SHP77 treated with DMSO at 0.1 percent for 48 hours (cell line): ENCODE measurements around the gene LARP4B.

Experiments
- DNase-seq: peaks from one replicate; lab custom pipeline; 2025; lab: John Stamatoyannopoulos, UW

The LARP4B gene

DNA sequence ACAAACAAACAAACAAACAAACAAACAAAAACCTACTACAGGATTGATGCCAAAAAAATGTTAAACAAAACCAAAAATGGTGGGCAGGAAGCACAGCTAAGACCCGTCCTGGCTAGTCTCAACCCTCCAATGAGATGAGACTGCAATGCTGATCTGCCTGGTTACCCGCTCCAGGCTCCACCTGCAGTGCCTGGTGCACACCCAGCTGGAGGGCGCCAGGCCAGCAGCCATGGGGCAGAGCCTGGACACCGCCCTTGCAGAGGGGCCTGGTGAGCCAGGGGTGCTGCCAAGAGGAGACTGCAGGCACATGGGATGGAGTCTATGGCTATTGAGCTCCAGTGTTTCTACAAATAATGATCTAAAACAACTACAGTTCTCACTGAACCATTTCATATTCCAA, 107.0 kb downstream of the LARP4B start:
- no peak for DNase-seq

DNA sequence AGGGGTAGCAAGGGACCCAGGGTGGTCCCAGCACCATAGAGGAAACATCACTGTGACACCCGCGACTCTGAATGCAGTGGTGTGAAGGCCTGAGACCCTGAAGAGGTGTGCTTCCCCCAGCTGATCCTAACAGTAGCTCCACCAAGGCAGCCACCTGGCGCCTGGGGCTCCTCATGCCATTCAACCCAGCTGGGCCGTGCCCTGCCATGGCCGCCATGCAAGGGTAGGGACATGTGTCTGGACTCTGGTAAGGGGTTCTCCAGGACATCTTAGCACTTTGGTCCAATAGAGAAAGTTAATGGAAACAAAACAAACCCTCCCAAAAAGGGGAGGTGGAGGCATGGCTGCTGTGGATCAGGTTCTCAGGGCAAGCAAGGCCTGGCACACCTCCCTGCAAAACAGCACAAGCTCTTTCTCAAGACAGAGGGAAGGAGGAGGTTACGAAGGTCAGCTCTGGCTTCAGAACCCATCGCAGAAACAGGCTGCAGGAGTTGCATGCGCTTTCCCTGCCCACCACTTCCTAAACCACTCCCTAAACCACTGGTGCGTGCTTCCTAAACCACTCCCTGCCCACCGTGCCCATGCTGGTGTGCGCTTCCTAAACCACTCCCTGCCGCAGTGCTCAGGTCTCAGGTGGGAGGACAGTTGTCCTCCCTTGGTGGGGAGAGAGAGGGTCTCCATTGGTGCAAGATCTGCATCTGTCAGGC, 108.7 kb downstream of the LARP4B start:
- no peak for DNase-seq

DNA sequence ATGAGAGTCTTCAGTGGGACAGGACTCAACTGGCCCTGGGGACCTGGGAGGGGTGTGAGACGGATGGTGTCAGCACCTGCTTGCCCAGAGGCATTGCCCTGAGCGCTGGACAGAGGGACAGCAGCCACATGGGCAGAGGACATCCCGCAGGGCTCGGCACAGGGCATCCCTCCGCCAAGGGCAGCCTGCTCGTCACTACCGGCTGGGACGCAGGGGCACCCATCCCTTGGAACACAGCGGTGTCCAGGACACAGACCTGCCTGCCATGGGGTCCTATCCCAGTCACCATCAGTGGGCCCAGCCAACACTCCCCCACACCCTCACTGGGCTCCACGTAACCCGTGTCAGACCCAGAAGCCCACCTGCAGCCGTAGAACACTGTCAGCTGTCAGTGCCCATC, 109.3 kb downstream of the LARP4B start:
- no peak for DNase-seq

DNA sequence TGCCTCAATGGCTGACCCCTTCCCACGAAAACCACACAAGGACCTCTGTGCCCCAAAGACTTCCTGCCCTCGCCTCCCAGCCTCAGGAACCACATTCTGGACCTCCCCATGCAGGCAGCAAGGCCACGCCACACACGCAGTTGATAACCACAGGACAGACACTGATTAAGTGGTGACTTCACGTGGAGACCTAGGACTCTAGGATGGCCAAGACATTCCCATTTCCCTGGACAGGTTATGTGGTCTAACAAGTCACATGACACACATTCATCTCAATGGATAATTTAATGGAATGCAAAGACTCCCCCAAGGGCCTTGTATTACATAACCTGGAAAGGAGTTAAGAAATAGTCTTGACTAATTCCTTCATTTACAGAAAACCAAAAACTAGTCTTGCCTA, 110.2 kb downstream of the LARP4B start:
- no peak for DNase-seq

DNA sequence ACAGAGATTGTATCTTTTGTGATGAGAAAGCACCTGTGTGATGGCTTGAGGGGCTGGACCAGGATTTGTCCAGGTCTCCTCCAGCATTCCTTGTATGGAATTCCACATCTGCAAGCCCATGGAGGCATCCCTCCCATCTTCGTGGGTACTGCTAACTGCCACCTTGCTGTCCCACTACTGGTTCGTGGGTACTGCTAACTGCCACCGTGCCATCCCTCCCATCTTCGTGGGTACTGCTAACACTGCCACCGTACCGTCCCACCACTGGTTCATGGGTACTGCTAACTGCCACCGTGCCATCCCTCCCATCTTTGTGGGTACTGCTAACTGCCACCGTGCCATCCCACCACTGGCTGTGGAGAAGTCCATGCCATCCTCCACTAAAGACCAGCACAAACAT, 111.7 kb downstream of the LARP4B start:
- DNase-seq: no peak

DNA sequence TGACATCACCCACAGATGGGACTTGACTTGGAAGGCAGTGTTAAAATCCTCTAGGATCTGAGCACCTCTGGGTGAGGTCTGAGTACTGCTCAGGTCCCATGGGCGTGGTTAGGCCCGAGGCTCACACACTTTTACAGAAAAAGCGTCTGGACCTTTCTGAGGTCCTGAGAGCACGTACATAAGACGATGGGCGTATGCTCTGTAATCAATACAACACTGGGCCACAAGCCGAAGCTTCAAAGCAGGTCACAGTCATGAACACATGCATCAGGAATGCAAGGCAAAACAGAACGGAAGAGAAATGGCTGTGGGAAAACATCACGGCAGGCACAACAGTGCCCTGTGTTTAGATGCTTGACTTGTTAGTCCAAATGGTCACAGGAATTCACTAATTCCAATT, 112.2 kb downstream of the LARP4B start:
- no peak for DNase-seq

DNA sequence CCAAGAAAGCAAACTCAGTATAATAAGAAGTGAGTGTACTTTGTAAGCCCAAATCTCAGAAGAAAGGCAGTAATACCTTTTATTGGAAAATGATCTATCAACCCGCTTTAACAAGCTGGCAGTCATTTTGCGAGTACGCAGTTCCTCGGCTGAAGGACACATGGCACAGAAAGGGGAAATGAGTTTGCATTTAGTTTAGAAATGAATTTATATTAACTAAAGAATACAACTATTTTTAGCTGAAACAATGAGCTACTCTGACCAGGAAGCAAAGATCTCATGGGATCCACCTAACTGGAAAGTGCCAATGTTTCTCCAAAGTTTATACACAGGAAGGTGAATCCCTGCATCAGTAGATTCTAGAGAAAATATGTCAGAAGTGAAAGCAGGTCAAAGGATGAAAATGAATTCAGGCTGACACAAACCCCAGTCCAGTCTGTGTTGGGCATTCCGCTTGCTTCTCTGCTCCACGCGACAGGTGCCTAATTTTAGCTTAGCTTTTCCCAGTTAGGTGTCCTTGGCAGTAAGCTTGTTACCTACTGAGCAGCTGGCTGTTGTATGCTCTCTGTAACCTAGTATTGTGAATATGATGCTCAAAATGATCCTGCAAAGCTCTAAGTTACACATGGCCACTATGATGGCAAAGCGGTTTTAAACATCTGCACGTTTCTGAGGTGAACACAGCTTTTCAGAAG, 112.8 kb downstream of the LARP4B start:
- no peak for DNase-seq

DNA sequence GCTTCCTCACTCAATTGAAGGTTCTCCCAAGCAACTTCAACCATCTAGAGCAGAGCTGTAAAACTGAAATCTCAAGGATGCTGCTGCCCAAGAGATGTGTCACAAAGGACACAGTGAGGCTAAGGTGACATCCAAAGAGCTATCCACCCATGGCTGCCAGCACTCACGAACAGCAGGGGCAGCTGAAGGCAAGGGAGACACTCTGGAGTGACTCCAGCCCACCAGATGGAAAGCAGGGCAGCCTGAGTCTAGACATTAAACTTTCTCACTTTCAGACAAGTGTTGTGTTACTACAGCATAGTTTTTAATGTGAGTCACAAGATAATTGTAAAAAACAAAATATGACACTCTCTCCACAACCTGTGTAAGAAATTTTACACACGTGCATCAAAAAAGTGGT, 113.5 kb downstream of the LARP4B start:
- no peak for DNase-seq

DNA sequence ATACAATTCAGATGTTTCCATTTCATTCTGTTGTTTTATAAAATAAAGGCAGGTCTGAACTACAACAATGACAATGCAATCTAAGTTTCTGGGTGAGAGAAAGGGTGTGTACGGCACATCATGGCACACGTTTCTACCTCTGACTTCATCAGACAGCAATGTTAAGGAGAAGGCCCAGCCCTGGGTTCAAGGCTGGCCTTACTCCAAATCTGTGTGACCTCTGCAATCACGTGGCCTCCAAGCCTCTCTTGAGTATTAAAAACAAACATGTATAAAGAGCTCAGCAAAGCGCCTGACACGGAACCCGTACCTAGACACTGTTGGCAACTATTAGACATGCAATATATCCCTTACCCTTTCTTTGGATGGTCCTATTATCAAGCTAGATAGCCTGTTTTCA, 114.1 kb downstream of the LARP4B start:
- DNase-seq: no peak

DNA sequence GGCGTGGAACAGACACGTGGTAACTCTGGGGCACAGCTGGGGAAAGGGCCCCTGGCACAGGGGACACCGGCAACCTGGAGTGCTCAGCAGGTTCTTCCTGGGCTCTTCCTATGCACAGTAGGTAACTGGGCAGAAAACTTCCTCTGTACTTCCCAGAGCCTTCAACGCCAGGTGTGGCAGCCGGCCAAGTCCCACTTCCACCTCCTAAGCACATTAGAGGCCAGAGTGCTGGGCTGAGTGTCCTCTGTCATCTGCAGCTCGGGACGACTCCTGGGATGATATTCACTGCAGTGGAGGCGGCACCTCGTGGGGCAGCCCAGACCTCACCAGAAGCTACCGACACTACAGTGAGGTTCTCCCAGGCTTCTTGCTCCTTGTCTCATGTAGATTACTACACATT, 114.5 kb downstream of the LARP4B start:
- DNase-seq: no peak

DNA sequence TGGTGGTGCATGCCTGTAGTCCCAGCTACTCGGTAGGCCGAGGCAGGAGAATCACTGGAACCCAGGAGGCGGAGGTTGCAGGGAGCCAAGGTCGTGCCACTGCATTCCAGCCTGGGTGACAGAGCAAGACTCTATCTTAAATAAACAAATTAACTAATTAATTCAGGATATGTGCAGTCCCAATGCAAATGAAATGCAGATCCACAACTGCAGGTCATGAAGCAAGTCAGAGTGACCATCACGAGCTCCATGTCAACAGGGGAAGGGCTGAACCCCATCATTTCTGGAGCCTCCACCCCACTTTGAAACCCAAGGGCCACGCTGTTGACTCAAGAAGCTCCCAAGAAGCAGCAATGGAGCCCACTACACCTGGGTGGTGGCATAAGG, 115.4 kb downstream of the LARP4B start:
- DNase-seq: no peak

DNA sequence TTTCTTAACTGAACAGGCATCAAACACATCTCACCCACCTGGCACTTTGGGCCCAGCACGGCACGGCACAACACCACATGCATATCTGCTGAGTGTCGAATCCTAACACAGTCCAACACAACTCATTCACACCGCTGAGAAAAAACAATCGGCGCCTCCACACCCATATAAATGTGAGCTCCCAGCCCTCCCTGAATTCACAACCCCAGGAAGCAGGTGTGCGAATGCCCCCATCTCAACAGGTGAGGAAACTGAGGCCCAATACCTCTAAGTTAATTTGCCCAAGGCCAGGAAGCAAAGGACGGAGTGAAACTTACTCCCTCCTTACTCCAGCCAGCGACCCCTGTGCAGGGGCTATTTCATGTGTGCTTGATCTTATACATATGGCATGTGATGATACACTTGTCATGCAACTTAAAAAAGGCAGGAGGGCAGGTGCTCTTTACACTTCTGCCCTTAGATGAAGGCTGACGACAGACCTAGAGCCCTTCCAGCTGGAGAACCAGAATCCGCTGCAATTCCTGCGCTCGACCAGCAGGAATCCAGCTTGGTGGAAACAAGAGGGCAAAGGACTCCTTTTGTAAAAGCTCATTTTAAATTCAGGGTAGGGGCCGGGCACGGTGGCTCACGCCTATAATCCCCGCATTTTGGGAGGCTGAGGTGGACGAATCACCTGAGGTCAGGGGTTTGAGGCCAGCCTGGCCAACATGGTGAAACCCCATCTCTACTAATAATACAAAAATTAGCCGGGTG, 116.0 kb downstream of the LARP4B start:
- no peak for DNase-seq

DNA sequence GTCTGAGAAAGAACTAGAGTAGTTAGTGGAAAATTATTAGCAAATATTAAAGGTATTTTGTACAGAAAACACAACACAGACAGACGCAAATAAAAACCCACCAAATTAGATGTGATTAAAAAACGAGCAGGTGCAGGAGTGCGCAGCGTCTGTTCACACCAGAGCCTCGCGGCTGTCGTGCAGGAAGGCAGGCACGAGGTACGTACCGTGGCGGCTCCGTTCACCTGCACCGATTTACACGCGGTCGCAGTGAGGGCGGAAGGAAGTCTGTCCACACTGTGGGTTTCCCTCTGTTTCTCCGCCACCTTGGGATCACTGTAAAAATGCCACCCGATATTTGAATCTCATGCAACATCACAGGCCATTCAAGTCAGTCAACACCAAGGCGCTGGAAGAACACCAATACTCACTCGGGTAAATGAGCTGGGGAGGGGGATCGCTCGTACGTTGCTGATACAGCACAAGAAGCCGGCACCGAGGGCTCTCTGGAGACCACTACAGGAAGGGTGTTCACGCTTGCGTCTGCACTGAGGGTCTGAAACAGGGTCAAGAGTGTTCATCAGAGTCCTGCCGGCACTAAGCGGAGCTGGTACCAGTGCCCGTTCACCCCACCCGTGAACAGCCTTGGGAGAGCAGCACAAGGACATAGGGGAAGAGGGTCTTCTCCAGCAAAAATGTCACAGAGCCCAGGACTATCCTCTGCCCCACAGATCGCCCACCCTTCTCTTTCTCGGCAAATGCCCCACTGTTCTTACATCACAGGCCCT, 116.8 kb downstream of the LARP4B start:
- DNase-seq: no peak

DNA sequence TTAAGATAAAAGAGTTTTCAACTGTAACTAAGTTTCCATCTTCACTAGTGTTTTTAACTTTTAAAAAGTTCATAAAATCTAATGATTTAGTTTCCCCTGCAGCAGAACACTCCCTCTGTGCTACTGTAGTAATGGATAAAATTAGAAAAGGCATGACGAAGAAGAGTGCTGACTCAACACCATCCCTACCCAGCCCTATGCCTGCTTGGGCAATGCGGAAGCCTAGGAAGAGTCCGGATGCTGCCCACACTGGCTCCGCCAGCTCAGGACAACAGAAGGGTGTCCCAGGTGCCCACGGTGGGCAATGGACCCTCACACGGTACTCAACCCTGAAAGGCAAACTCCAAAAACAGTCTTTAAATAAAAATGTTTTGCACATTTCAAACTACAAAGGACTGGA, 118.2 kb downstream of the LARP4B start:
- DNase-seq: no peak

DNA sequence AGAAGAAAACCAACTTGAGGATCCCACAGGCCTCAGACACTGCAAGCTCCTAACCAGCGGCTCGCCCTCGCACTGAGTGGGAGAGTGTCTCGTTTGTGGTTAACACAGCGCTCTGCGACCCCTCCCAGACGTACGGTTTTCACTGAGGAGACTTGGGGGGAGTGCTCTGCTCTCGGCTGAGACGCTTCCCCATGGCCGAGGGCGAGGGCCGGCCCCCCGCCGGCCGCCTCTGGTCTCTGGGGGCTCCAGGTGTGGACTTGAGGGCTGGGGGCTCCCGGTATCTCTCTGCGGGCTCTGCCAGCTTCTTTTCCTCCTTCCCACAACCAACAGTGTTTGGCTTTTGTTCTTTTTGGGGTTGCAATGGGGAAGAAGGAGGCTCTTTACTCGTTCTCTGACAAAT, 118.7 kb downstream of the LARP4B start:
- DNase-seq: no peak

DNA sequence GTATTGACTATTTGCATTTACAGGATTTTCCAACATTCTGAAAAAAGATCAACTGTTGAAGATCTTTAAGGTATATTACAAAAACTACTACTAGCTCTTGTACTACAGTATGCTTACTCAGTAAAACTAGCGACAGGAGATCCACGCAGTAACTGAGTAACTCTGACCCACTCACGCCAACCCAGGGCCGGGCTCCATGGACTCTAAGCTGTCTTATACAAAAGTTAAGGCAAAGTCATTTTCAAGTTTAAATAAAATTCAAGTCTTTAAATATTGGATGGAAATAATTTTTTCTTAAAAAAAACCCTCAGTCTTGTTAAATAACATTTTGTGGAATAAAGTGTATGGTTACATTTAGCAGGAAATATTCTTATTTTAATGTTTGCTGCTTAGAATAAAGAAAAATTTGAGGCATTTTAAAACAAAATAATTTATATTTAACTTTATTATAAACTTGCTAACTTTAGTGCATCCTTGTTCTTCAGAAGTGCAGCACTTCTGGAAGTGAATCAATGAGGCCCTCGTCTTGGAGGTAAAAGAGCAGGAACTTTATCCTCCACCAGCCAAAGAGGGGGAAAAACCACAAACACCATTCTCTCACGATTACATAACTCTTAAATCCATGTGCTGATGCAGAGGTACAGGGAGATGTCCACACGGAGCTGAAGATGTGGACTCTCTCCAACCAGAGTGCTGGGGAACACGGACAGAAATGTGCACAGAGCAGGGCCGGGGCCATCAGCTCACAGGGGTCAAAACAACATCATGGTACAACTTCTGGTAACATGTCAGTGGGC, 119.9 kb downstream of the LARP4B start:
- no peak for DNase-seq

DNA sequence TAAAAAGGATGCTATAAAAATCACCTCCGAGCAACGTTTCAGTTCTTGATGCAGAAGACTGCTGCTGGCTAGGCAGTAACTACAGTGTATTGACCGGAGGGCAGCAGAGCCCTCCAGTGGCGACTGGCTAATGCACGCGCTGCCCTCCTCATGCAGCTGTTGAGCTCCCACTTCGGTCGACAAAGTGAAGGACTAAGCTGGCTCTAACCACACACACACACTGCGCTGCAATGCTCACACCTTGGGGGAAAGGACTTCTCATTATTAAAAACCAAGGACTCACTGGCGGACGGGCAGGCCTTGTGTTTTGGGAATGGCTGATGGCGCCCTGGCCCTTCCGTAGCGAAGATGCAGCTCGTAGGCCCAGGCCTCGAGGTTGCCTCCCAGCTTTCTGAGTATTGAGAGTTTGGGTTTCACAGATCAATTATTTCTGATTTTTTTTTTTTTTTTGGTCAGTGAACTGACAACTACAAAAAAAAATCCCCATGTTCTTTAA, 121.1 kb downstream of the LARP4B start:
- no peak for DNase-seq

DNA sequence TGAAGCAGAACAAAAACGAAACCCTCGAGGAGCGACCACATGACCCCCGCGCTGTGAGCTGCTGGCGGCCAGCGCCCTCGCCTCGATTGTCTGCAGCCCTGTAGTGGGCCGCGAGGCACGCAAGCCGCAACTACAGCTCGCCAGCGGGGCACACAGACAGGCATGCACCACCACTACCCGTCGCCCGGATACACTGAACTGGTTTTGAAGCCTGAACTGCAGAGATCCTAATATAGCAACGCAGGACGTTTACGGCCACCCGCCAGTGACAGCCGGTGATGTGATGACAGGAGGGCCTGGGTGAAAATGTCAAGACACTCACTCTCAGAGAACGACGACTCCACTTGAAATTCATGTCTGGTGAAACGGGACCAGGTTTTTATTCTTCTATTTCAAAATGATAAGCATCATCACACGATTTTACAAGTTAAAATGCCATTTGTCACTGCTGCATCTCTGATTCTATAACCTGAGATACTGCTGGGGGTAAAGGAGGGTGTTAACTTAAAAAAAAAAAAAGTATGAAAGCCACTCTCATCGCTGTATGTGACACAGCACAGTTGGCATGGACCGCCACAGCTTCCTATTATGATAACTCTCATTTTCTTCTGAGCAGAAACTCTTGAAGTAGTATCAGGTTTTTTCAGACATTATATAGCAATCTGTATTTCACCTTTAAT, 121.7 kb downstream of the LARP4B start:
- no peak for DNase-seq

DNA sequence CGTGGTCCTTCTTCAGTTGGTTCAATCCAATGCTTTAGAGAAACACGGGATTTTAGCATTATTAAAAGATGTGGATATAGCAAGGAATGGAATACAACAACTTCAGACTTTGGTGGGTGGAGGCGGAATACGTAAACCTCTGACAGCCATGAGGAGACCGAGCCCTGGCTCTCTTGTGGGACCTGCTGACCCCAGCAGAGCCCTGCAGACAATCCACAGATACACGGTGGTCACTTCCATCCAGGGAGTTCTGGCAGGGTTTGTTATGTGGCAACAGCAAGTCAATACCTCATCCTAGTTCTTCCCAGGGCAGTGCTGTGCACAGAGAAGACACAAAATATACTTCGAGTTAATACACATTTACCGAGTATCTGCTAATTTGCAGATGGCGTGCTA, 123.5 kb downstream of the LARP4B start:
- DNase-seq: no peak

DNA sequence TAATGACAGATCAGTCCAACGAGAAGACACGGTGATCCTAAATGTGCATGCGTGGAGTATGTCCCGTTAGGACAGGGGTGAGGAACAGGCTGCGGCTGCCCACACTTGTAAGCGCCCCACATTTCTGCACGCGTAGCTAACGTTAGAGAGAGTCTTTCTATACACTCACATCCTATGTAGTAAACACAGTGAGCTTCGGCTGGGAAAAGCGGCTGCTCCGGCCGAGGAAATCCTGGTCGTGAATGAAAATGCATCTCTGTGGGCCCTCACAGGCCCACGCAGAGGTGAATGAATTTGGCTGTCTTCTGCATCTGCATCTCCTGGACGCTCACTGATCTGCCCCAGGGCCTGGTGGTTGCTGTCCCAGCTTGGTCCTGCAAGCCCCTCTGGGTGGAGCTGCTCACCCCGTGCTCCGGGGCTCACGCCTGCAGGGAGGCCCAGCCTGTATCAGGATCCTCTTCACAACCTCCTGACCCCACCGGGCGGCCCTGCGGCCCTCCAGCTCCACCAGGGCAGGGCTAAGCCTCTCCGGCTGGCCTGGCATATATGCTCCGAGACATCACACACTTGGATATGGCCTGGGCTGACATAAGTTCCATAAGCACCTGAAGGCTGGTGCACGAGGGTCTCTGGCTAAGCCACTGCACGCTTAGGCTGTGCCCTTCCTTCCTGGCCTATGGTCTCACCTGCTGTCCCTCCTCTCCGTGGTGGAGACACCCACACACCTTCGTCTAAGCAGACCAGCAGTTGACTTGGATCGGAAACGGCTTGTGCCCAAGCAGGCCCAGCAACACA, 124.1 kb downstream of the LARP4B start:
- DNase-seq: no peak
